Natural killer cell treated with Interleukin-12 subunit alpha and Interleukin-12 subunit beta and Interleukin-15 and Interleukin-18, amount 100 ng/mL, for 72 hours (primary cell): Measurements from ENCODE around the gene MRRF. TPM values are rescaled to one million over a fixed set of nuclear protein-coding genes. Genes with fewer than 3 reads are reported as not detected.

Experiments
- ATAC-seq, 2 donors: fragments of 150-1000 bp; cut with Tn5 transposase in 1 of 2; sonication (Bioruptor Pico), chemical (Tn5 transposase) in 1 of 2; 2 replicates each; pipeline ENCODE4 v1.10.0; 2021
- DNase-seq: peaks from one replicate; pipeline ENCODE4 v3.0.0; 2022; ENCODE audit warnings: low spot score
- H3K27ac Mint-ChIP-seq, 2 donors: 1 replicate in 1 of 2; 2 replicates in 1 of 2; pipeline ENCODE4 v1.8.0; 2022; ENCODE audit warnings: mixed read lengths in 2 of 2, mild to moderate bottlenecking in 1 of 2, moderate library complexity in 1 of 2
- H3K27me3 Mint-ChIP-seq, 2 donors: 1 replicate in 1 of 2; 2 replicates in 1 of 2; pipeline ENCODE4 v1.8.0; 2022; ENCODE audit warnings: mixed read lengths in 2 of 2
- H3K36me3 Mint-ChIP-seq: one replicate; pipeline ENCODE4 v1.8.0; 2022; ENCODE audit warnings: mixed read lengths
- H3K4me1 Mint-ChIP-seq, 2 donors: 1 replicate in 1 of 2; 2 replicates in 1 of 2; pipeline ENCODE4 v1.8.0; 2022; ENCODE audit warnings: low read depth in 2 of 2, mixed read lengths in 2 of 2, mild to moderate bottlenecking in 1 of 2
- H3K4me3 Mint-ChIP-seq: one replicate; pipeline ENCODE4 v1.8.0; 2022; ENCODE audit warnings: mixed read lengths
- H3K9me3 Mint-ChIP-seq: 2 replicates; pipeline ENCODE4 v1.8.0; 2022; ENCODE audit warnings: mixed read lengths
- total RNA-seq, 2 donors: library from RNA; stranded (reverse); gene quantifications; one replicate each; pipeline ENCODE4 v1.2.3, GENCODE V29; 2022

The MRRF gene
- total RNA-seq: 10 to 100 TPM; 41.7 to 60.9 TPM

DNA sequence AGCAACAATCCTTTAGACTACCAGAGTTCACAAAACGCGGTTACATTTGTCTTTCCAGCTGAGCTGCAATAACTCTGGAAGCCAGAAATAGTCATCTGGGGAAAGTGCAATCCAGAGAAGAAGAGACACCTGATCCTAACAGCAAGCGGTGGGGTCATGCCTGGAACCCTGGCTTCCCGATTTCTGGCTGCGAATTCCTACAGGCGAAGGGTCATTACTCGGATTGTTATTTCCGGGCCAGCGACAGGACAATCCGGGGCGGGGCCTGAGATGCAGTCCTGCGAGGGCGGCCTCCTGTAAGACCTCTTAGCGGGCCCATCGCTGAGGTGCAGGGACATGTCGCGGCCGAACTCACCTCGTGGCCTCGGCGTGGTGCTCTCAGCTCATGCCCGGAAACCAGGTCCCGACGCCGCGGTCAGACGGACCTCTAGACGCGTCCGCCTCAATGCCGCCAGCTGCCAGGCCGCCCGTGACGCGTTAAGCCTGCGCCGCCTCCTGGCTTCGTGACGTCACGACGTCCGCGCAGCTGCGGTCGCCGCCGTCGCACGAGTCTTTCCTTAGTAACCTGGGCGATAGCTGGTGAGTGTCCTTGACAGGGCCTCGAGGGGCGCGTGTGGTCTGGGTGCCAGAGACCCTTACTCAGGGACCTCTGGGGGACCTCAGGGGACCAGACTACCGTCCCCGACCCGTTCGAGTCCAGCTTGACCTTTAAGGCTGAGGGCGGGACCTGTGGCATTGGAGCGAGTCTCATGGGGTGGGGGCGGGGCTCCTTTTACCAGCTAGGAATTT, at the start of gene MRRF, which contains the start of gene RBM18:
Gene MRRF (plus strand): TSS at position 523 of the 789 bp plus-strand sequence. CDS start 6,010 bp downstream, outside the sequence.
Gene RBM18 (minus strand): TSS at position 481 of the 789 bp plus-strand sequence. CDS start 3,348 bp downstream, outside the sequence.
- Mint-ChIP-seq H3K9me3 (no peaks in the 10 kb centered on the region), H3K27ac (peak within 1 kb of the TSS; percentile 99 to 100), H3K36me3 (peaks cover 18% of the 10 kb centered on the region), H3K4me1 (peaks cover 39 to 53% of the 10 kb centered on the region in 2 donors), H3K4me3 (peak within 1 kb of the TSS; percentile 93), H3K27me3 (no peaks in the 10 kb centered on the region)
- DNase-seq: peak; percentile 93
- peak; percentile 95 to 96 for ATAC-seq

DNA sequence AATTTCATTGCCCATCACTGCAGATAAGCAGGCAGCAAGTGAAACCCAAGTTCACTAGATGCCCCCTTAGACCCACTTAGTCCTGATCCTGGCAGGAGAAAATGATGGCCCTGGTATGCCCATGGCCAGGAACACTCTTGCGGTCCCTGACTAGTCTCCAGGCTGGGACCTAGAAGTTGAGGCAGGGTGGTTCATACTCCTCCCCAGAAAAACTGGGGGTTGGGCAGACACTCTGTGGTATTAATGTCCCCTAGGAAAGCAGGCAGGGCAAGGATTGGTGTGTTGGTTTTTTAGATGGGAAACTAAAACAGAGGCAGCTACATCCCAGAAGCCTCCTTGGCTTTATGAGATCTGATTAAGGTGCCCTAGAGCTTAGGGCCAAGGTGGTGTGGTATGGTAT, 49.0 kb upstream of the MRRF start:
- H3K4me1 Mint-ChIP-seq: peaks cover 21 to 23% of the 10 kb centered on the region in 2 donors

DNA sequence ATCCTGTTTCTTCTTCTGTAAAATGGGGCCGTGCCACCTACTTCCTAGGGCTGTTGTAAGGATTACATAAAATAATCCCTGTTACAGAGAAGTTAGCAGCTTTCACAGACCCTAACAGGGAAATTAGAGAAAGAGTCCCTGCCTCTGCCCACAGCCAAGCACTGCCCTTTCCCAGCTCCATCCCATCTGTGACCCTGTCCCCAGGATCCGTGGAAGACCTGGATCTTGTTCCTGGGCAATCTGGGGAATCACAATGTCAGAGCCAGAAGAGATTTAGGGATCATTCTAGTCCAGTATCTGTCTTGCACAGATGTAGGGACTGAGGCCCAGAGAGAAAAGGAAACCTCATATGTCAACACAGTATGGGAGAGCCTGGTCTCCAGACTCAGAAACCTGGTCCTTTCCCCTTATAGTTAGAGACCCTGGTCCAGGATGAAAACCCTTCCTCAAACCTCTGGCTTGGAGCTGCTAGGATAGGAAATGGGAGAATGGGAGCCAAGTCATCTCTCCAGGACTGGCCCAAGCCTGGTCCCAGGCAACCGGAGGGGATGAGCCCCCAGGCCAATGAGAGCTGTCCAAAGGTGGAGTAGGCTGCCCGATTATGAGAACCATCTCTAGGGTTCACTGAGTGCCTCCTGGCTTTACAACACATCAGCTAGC, 48.4 kb upstream of the MRRF start:
- H3K4me1 Mint-ChIP-seq: peaks cover 21 to 23% of the 10 kb centered on the region in 2 donors
- peaks cover 57 to 69% of the 10 kb centered on the region in 2 donors for H3K27me3 Mint-ChIP-seq
- DNase-seq (no peak), ATAC-seq (no peak)
- H3K27ac Mint-ChIP-seq: no peak overlapping the region
- no peak overlapping the region for H3K4me3 Mint-ChIP-seq
- no peaks in the 10 kb centered on the region for H3K9me3 Mint-ChIP-seq
- H3K36me3 Mint-ChIP-seq: no peaks in the 10 kb centered on the region

More for the DNA sequence above, 49.0 kb upstream of the MRRF start:
- no peak for ATAC-seq
- peaks cover 57 to 73% of the 10 kb centered on the region in 2 donors for H3K27me3 Mint-ChIP-seq
- H3K9me3 Mint-ChIP-seq: no peaks in the 10 kb centered on the region
- no peak for DNase-seq
- H3K36me3 Mint-ChIP-seq: no peaks in the 10 kb centered on the region
- no peak overlapping the region for H3K27ac Mint-ChIP-seq
- no peak overlapping the region for H3K4me3 Mint-ChIP-seq

DNA sequence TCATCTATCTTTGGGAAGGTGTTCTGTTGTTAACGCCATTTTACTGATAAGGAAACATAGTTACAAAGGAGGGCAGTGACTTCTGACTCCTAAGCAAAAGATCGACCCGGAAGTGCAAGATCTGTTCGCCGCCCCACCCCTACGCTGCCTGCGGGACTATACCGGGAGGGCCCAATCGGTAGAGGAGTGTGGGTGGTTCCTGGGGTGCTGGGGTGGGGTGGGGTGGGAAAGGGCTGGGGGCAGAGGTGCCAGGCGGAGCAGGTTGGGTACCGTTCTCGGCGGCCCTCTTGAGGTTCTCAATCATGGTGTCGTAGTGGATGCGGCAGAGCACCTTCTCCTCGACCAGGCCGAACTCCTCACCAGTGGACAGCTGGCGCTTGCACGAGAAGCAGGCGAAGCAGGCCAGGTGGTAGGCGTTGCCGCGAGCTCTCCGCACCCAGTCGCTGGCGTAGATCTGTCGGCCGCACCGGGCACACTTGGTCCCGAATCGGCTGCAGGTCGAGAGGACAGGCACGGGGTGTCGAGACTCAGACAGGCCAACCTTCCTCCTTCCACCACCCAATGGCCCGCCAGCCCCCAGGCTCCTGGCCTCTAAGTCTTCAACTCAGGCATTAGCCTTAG, 47.8 kb upstream of the MRRF start:
- no peaks in the 10 kb centered on the region for H3K9me3 Mint-ChIP-seq
- H3K27me3 Mint-ChIP-seq: peaks cover 57 to 64% of the 10 kb centered on the region in 2 donors
- H3K4me1 Mint-ChIP-seq: peaks cover 21 to 23% of the 10 kb centered on the region in 2 donors
- H3K4me3 Mint-ChIP-seq: no peak overlapping the region
- DNase-seq (no peak), ATAC-seq (no peak)
- no peak overlapping the region for H3K27ac Mint-ChIP-seq
- H3K36me3 Mint-ChIP-seq: no peaks in the 10 kb centered on the region

DNA sequence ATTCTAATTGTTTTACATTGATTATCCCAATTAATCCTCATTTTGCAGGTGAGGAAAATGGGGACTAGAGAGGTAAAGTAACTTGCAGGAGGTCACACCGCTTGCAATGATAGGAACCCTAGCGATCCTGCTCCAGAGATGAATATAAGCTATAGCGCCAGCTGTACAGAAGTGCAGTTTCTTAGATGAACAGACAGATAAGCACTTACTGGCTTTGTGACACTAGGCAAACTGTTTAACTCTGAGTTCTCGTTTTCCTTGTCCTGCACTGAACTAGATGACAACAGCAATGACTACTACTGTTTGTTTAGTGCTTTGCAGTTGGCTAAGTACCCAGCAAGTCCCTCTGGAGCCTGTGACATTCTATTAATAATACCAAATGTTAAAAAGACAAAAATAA, 47.0 kb upstream of the MRRF start:
- ATAC-seq: no peak
- peaks cover 60 to 67% of the 10 kb centered on the region in 2 donors for H3K27me3 Mint-ChIP-seq
- no peaks in the 10 kb centered on the region for H3K36me3 Mint-ChIP-seq
- no peak overlapping the region for H3K4me3 Mint-ChIP-seq
- H3K9me3 Mint-ChIP-seq: no peaks in the 10 kb centered on the region
- no peak for DNase-seq
- no peak overlapping the region for H3K27ac Mint-ChIP-seq
- peaks cover 21 to 23% of the 10 kb centered on the region in 2 donors for H3K4me1 Mint-ChIP-seq

- Mint-ChIP-seq H3K27ac (no peak overlapping the region), H3K36me3 (no peaks in the 10 kb centered on the region), H3K4me3 (no peak overlapping the region), H3K4me1 (peaks cover 16 to 19% of the 10 kb centered on the region in 2 donors), H3K9me3 (no peaks in the 10 kb centered on the region), H3K27me3 (peaks cover 60 to 66% of the 10 kb centered on the region in 2 donors)
- ATAC-seq: no peak
- DNase-seq: no peak
Observed at GRCh38 chr9:122218071-122218934, 46.4 kb upstream of the MRRF start.

DNA sequence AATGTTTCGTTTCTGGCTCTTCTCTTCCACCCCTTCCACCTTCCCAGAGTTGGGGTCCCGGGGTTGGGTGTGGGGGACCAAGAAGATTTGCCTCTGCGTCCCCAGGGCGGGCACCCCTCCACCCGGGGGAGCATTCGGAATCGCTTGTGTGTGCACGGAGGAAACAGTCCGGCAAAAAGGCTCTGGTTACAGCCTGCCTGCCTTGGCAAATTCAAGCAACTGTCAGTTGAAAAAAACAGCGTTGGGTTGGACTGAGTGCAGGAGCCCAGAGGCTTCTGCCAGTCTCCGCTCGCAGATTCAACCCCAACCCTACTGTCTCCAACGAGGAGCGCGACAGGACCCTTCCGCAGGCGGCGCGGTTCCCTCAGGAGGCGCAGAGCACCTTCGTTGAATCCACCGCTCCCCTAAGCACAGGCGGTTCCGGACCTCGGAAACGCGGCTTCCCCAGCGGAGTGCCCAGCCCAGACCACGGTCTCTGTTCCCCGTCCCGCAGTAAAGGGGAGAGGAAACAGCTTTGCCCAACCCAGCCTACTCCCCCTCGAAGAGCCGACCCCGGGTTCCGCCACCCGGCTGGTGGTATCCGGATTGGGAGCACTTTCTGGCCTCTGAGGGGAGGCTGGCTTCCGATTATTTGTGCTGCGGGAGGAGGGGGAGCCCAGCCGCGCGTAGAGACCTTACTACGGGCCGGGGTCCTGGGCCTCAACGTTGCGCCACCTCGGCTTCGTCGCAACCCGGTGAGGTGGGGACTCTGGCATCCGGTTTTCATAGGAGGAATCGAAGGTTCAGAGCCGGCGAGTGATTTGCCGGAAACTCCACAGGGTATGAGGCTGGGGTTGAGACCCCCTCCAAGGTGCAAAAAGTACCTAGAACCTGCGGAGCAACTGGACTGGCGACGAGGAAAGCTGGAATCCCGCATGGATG, 45.5 kb upstream of the MRRF start:
- DNase-seq (peak; percentile 53), ATAC-seq (peak in 1 of 2 donors; percentile 17)
- Mint-ChIP-seq H3K4me3 (peak overlapping the region; percentile 25), H3K9me3 (no peaks in the 10 kb centered on the region), H3K27ac (no peak overlapping the region), H3K4me1 (peaks cover 16 to 19% of the 10 kb centered on the region in 2 donors), H3K36me3 (no peaks in the 10 kb centered on the region), H3K27me3 (peaks cover 62 to 65% of the 10 kb centered on the region in 2 donors)

DNA sequence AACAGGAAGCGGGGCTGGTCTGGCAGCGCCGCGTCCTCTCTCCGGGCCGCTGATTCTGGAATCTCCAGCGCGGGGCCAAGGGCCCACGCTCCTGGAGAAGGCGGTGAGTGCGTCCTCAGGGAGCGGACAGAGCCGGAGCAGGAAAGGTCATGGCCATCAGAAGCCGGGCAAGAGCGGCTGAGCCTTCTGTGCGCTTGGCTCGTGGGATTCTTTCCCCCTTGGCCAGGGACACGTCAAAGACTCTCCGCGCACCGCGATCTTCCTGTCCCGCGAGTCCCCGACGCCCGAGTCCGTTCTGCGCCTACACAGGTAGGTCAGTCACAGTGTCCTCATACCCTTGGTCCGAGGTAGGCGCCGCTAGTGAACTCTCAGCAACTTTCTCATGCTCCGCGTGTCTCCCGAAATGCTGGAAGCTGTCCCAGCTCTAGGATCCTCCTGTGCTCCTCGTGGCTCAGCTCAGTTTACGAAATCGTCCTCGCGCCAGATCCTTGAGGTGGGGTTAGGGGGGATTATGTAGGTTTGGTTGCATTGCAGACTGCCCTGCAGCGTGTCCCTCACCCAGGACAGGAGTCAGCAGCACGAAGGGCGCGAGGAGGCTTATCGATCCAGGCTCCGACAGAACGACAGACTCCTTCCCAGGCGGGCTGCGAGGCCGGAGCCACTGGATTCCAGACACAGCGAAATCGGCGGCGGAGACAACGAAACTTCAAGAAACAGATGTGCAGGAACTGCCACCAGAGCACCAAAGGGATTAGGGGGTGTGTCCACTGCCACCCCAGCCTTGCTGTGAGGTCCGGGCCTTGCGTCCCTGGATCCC, 44.6 kb upstream of the MRRF start:
- DNase-seq (peak; percentile 41), ATAC-seq (no peak)
- Mint-ChIP-seq H3K4me1 (peaks cover 16 to 17% of the 10 kb centered on the region in 2 donors), H3K36me3 (no peaks in the 10 kb centered on the region), H3K27me3 (peaks cover 64 to 66% of the 10 kb centered on the region in 2 donors), H3K27ac (no peak overlapping the region), H3K4me3 (no peak overlapping the region), H3K9me3 (no peaks in the 10 kb centered on the region)

DNA sequence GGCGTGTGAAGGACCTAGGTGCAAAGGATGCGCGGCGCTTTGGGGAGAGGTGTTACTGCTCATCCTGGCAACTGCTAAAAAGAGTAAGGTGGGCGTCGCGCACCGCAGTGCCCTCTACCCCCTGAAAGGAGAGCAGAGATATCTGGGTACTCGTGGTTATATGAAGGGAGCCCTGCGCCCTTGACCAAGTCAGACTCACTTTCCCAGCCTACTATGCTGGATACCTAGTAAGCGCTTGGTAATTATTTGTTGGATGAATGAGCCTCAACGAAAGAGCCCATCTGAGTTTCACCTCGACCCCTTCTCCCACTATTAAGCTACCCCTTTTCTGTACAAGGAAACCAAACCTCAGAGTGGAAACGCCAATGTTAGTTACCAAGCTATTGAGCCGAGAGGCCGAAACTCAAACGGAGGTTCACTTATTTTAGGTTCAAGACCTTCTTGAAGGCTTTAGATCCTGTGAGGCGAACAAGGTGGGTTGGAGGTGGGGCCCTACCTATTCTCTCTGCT, 44.0 kb upstream of the MRRF start:
- Mint-ChIP-seq H3K9me3 (no peaks in the 10 kb centered on the region), H3K4me1 (peaks cover 16 to 17% of the 10 kb centered on the region in 2 donors), H3K4me3 (no peak overlapping the region), H3K36me3 (no peaks in the 10 kb centered on the region), H3K27ac (no peak overlapping the region), H3K27me3 (peaks cover 57 to 66% of the 10 kb centered on the region in 2 donors)
- no peak for ATAC-seq
- peak; percentile 10 for DNase-seq

- ATAC-seq (no peak), DNase-seq (no peak)
- Mint-ChIP-seq H3K4me3 (no peak overlapping the region), H3K36me3 (no peaks in the 10 kb centered on the region), H3K27ac (no peak overlapping the region), H3K27me3 (peaks cover 52 to 61% of the 10 kb centered on the region in 2 donors), H3K9me3 (no peaks in the 10 kb centered on the region), H3K4me1 (peaks cover 16 to 17% of the 10 kb centered on the region in 2 donors)
Observed at GRCh38 chr9:122221183-122221811, 43.4 kb upstream of the MRRF start.

- Mint-ChIP-seq H3K36me3 (no peaks in the 10 kb centered on the region), H3K4me3 (no peak overlapping the region), H3K9me3 (no peaks in the 10 kb centered on the region), H3K27me3 (peaks cover 56 to 65% of the 10 kb centered on the region in 2 donors), H3K4me1 (peaks cover 16 to 17% of the 10 kb centered on the region in 2 donors), H3K27ac (no peak overlapping the region)
- DNase-seq (no peak), ATAC-seq (no peak)
Observed at GRCh38 chr9:122222791-122223190, 41.9 kb upstream of the MRRF start.
